ENCODE results near the gene SMURF1.

Gene SMURF1

DNA sequence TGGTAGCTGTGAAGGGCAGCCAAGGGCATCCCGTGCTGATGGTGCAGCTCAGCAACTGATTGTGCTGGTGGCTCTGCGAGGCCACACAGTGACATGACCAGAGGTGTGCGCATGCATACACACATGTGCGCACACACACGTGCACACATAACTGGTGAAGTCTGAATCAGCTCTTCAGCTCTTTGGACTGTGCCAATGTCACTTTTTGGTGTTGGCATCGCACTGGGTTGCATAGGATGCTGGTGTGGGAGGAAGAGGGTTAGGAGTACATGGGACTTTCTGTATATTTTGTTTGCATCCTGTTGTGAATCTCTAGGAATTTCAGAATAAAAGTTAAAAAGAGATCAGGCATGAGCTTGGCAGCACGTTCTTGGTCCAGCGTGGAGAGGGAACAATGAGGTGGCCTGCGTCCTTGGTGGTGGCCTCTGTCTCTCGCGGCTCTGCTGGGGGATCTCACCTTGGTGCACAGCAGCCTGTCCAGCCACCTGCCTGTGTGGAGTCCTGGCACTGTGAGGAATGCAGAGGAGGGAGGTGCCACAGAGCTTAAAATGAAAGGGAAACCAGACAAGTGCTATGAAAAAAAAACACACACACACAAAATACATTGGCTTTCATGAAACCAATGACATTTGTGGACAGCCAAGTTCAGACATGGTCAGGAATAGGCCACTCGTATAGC lies 141.6 kb downstream of the SMURF1 start:
- no peak for DNase-seq

DNA sequence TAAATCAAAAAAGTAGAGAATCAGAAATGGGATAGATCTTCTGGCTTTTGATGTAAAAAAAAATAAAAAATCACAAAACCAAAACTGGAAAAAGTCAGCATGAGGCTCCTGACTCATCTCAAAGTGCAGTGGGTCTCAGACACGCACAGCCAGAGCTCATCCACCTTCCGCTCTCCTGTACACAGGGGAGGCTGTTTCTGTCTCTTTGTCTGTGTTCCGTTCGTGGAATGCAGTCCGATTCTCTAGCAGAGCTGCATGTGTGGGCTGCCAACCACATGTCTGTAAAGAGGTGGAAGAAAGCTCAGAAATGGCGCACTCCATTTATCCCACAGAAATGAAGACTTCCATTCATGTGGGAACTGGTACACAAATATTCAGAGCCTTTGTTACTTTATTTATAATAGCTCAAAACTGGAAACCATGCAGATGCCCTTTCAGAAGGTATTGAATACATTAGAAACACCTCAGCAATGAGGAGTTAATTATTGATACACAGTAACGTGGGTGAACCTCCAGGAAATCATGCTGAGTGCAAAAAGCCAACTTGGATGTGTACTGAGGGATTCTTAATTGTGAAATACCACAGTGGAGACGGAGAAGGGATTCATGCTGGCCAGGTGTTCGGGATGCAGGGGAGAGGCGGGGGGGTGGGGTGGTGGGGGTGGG lies 142.3 kb downstream of the SMURF1 start:
- no peak for DNase-seq

DNA sequence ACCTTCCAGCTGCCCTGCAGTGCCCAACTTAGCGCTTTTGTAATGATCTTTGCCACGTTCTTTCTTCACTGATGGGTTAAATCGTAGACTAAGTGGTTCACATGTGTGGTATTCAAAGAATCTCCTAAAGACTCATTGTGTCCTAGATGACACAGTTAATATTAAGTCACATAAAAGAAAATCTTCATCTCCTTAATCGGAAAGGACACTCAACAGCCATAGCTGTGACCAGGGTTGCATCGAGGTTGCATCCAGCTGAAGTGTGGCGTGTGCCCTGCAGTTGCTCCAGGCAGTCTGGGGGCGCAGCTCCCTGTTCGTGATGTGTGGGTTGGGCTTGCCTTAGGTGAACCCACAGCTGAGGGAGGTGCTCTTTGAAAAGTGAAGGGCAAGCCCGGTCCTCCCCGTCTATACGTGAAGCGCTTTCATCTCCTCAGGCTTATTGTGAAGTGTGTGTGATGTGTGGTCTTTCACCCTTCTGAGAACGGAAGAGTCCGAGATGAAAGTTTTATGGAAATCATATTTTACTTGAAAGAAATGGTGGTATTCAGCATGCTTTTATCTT lies 142.9 kb downstream of the SMURF1 start:
- no peak for DNase-seq

GRCh38 chr7:99000196-99000903 lies 143.6 kb downstream of the SMURF1 start:
- DNase-seq = no peak

GRCh38 chr7:98998821-98999725 lies 144.8 kb downstream of the SMURF1 start:
- DNase-seq = no peak

GRCh38 chr7:98997846-98998245 lies 146.1 kb downstream of the SMURF1 start:
- no peak for DNase-seq

DNA sequence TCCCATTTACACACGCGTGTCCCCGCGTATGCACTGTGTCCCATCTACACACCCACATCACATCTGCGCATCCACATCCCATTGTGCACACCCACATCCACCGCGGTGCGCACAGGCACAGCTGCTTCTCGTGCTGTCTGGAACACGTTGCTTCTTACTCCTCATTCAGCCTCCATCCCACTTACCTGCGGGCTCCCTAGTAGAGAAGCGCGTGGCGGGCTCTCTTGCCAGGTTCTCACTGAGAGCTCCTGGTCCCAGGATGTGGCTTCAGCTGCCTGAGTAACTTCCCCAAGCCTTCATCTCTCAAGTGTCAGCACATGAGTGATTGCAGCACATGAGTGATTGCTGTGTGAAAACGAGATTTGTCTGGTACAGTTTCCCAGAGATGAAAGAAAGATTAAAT lies 147.8 kb downstream of the SMURF1 start:
- DNase-seq = no peak

- no peak for DNase-seq
Observed at GRCh38 chr7:98995523-98996149, 148.3 kb downstream of the SMURF1 start.

DNA sequence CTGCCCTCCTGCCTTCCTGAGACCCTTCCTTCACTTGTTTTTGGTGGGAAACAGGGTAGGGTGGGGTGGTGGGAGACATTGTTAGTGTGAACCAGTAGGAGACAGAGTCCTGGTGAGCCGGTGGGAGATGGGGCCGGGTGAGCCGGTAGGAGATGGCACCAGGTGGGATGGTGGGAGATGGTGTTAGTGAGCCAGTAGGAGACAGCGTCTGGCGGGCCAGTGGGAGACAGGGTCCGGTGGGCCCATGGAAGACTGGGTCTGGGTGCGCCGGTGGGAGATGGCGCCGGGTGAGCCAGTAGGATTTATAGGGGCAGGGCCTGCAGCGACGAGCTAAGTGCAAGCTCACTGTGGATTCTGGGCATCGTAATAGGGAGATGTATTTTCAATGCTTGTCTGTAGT lies 148.8 kb downstream of the SMURF1 start:
- no peak for DNase-seq

GRCh38 chr7:98994046-98994944 lies 149.6 kb downstream of the SMURF1 start:
- DNase-seq = no peak

GRCh38 chr7:98993024-98993897 lies 150.6 kb downstream of the SMURF1 start:
- no peak for DNase-seq

DNA sequence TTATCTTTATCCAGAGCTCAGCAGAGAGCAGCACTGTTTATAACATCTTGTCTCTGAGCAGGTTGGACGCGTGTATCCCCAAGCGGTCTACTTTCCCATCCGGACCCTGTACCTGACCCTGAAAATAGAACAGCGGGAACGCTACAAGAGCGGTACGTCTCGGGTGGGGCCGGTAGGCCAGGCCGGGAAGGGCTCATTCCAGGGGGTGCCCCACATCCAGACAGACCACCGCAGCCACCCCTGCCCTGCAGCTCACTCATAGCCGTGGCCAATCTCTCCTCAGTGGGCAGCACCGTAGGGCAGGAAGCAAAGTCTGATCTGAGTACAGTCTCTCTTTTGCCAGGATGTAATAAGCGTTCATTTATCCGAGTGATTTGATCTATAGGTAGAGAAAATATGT lies 151.8 kb downstream of the SMURF1 start:
- DNase-seq = no peak

DNA sequence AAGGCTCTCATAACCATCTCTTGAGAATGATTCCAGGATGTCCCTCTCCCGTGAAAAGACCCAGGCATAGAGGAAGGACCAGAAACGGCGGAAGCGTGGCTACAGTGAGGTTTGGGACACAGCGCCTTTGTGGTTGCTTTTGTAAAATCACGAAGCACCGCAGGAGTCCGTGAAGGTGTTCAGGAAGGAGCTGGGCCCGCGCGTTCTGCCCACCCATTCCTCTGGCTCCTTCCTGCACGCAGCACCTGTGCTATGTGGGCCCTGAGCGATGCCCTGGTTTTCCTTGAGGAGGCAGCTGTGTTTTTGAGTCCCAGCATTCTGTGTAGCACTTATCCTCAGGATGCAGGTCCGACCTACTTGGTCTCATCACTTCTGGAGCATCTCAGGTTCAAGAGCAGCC lies 152.8 kb downstream of the SMURF1 start:
- DNase-seq = no peak

DNA sequence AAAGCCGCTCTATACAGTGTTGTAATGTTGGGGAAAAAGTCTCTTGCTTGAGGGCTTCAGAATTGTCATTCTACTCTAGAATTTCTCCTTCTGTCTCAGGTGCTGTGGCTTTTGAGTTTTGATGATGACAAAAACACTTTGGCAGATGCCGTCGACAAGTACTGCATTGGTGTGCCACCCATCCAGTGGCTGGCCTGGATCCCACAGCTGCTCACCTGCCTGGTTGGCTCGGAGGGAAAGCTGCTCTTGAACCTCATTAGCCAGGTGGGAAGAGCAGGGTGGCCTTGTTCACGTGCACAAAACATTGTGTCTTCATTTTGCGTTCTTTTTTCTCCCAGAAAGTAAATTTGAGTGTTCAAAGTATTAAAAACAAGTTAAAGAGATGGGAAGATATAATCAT lies 153.6 kb downstream of the SMURF1 start:
- DNase-seq = no peak

DNA sequence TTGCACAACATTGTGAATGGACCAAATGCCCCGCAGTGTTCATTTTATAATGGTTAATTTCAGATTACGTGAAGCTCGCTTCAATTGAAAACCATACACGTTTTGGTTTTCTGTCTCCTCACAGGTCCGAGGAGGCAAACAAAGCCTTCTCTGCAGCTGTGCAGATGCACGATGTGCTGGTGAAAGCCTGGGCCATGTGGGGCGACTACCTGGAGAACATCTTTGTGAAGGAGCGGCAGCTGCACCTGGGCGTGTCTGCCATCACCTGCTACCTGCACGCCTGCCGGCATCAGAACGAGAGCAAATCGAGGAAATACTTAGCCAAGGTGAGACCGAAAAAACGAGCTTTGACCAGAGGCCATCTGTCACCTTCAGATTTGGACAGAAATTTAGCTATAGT lies 155.3 kb downstream of the SMURF1 start:
- DNase-seq = no peak

- no peak for DNase-seq
Observed at GRCh38 chr7:98985945-98986344, 158.0 kb downstream of the SMURF1 start.

GRCh38 chr7:98985406-98985805 lies 158.5 kb downstream of the SMURF1 start:
- DNase-seq = no peak

- no peak for DNase-seq
Observed at GRCh38 chr7:98984126-98984525, 159.8 kb downstream of the SMURF1 start.

DNA sequence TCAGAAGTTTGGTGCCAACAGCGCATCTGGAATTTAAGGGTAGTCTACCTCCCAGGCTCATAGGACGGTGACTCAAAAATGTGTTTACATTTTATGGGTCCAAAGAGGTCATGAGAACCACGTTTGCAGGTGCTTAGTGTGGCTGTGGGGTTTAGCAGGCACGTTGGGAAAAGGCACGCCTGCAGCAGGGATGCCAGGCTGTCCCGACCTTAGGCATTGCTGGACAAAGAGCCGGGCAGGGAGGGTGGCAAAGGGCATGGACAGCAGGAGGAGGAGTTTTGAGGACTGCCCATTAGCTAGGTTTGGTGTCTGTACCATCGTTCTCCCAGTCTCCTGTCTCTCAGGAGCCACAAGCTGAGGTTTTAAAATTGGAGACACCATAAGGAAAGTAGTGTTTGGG lies 161.2 kb downstream of the SMURF1 start:
- no peak for DNase-seq

DNA sequence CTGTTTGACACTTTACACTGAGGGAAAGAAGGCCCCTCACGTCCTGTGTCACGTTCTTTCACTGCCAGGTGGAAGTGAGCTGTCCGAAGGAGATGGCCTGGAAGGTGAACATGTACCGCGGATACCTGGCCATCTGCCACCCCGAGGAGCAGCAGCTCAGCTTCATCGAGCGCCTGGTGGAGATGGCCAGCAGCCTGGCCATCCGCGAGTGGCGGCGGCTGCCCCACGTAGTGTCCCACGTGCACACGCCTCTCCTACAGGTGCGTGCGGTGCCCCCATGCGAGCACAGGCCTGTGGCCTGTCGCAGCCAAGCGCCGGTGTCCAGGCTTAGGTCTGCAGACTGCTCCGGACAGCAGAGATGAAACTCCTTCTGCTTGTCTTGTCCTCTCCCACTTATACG lies 162.2 kb downstream of the SMURF1 start:
- DNase-seq = no peak

All from stimulated activated naive CD4-positive, alpha-beta T cell (primary cell).